MCF 10A (cell line): ENCODE measurements around the gene FAM89B. TPM values are rescaled to one million over a fixed set of nuclear protein-coding genes. Genes with fewer than 3 reads are reported as not detected.

Experiments
- BruUV-seq: library from RNA; stranded (reverse); fragments of 400-500 nt; replicated peaks from 2 replicates; lab custom pipeline; 2021; lab: Mats Ljungman, UMichigan
- CTCF ChIA-PET: fragments of 300-600 bp; sonication (Branson Sonifier 250); formaldehyde crosslinking; extraction: SDS; loops from one replicate; lab custom pipeline; 2021; ENCODE audit warnings: antibody characterized with exemption, inconsistent platforms; lab: Yijun Ruan, JAX
- POLR2A ChIA-PET: fragments of 300-600, 350-650 bp; sonication (Branson Sonifier 250); formaldehyde crosslinking; extraction: SDS; loops from one replicate; lab custom pipeline; 2020; ENCODE audit warnings: antibody characterized with exemption, inconsistent platforms; lab: Yijun Ruan, JAX
- DNase-seq: peaks from one replicate; pipeline ENCODE4 v3.0.0-alpha.2; 2018; ENCODE audit not compliant: unreplicated experiment
- H3K27ac Mint-ChIP-seq: one replicate; pipeline ENCODE4 v1.8.0; 2022; ENCODE audit warnings: mild to moderate bottlenecking, low read depth, mixed read lengths; ENCODE audit not compliant: unreplicated experiment
- H3K27me3 Mint-ChIP-seq: one replicate; pipeline ENCODE4 v1.8.0; 2022; ENCODE audit warnings: mixed read lengths; ENCODE audit not compliant: insufficient read depth, unreplicated experiment
- H3K36me3 Mint-ChIP-seq: one replicate; pipeline ENCODE4 v1.8.0; 2022; ENCODE audit warnings: mild to moderate bottlenecking, moderate library complexity, mixed read lengths; ENCODE audit not compliant: insufficient read depth, unreplicated experiment
- H3K4me1 Mint-ChIP-seq: one replicate; pipeline ENCODE4 v1.8.0; 2022; ENCODE audit warnings: mixed read lengths; ENCODE audit not compliant: insufficient read depth, unreplicated experiment
- H3K4me3 Mint-ChIP-seq: one replicate; pipeline ENCODE4 v1.8.0; 2022; ENCODE audit warnings: mild to moderate bottlenecking, moderate library complexity, mixed read lengths; ENCODE audit not compliant: unreplicated experiment
- H3K9me3 Mint-ChIP-seq: one replicate; pipeline ENCODE4 v1.8.0; 2022; ENCODE audit warnings: mixed read lengths; ENCODE audit not compliant: unreplicated experiment
- intact Hi-C: fragments of 100-400 bp; cut with micrococcal nuclease; formaldehyde crosslinking; loops from 2 replicates; pipeline ENCODE4 v1.14.1; 2022
- total RNA-seq: library from RNA; stranded (reverse); gene quantifications from 2 replicates; pipeline ENCODE4 v1.2.3, GENCODE V29; 2022
- TF ChIP-seq, protein P1 (sequence below): fragments of 200-600 bp; IDR thresholded peaks from one replicate; pipeline ENCODE4 v1.8.0; 2022; ENCODE audit warnings: antibody characterized with exemption, mild to moderate bottlenecking; ENCODE audit not compliant: unreplicated experiment

Gene FAM89B
- total RNA-seq, 1 experiment from 2014 or later, result 16.7 TPM

DNA sequence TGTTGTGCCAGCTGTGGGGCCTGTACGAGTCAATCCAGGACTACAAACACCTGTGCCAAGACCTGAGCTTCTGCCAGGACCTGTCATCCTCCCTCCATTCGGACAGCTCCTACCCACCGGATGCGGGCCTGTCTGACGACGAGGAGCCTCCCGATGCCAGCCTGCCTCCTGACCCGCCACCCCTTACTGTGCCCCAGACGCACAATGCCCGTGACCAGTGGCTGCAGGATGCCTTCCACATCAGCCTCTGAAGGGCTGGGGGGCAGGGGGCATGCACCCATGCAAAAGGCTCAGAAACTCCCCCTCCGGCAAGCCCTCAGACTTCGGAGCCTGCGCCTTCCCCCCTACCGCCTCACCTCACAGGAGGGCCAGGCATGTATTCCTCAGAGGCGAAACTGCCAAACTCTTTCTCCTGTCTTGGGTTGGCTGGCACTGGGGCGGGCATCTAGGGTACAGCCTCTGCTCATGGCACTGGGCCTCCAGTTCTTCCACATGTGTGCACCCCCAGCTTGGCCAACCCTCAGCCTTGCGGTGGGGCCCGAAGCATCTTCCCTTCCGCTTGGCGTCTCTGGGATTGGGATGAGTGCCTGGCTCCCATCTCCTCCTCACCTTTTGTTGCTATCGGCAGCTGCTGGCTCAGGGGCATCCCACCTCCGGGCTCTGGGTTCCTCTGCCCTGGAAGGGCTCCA lies 1.2 kb downstream of the FAM89B start:
- TF ChIP-seq, protein P1, sequence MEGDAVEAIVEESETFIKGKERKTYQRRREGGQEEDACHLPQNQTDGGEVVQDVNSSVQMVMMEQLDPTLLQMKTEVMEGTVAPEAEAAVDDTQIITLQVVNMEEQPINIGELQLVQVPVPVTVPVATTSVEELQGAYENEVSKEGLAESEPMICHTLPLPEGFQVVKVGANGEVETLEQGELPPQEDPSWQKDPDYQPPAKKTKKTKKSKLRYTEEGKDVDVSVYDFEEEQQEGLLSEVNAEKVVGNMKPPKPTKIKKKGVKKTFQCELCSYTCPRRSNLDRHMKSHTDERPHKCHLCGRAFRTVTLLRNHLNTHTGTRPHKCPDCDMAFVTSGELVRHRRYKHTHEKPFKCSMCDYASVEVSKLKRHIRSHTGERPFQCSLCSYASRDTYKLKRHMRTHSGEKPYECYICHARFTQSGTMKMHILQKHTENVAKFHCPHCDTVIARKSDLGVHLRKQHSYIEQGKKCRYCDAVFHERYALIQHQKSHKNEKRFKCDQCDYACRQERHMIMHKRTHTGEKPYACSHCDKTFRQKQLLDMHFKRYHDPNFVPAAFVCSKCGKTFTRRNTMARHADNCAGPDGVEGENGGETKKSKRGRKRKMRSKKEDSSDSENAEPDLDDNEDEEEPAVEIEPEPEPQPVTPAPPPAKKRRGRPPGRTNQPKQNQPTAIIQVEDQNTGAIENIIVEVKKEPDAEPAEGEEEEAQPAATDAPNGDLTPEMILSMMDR, result no peak
- Mint-ChIP-seq H3K9me3 (no peaks in the 10 kb centered on the region), H3K27ac (no peak overlapping the region), H3K4me1 (peaks cover 43% of the 10 kb centered on the region), H3K27me3 (no peaks in the 10 kb centered on the region), H3K36me3 (peaks cover 53% of the 10 kb centered on the region), H3K4me3 (peak overlapping the region; percentile 97)
- BruUV-seq, result TSS peak; percentile 0
- DNase-seq, result no peak
- CTCF ChIA-PET, result interaction anchor here (0.8 to 3.2 kb wide), 11 partner anchors 13 to 323 kb away, joined by 3 to 51 read pairs (median 3); partner anchors contain the start of genes KCNK7 and PCNX3
- intact Hi-C loops, result loop anchor here (1.0 kb wide), 1 partner anchor 15 kb away; no protein-coding TSS in a partner anchor
- POLR2A ChIA-PET, result interaction anchor here (0.5 to 4.8 kb wide), 17 partner anchors 13 to 439 kb away, joined by 3 to 103 read pairs (median 4); partner anchors contain the start of genes CFL1, MALAT1, MAP3K11 and PCNX3

DNA sequence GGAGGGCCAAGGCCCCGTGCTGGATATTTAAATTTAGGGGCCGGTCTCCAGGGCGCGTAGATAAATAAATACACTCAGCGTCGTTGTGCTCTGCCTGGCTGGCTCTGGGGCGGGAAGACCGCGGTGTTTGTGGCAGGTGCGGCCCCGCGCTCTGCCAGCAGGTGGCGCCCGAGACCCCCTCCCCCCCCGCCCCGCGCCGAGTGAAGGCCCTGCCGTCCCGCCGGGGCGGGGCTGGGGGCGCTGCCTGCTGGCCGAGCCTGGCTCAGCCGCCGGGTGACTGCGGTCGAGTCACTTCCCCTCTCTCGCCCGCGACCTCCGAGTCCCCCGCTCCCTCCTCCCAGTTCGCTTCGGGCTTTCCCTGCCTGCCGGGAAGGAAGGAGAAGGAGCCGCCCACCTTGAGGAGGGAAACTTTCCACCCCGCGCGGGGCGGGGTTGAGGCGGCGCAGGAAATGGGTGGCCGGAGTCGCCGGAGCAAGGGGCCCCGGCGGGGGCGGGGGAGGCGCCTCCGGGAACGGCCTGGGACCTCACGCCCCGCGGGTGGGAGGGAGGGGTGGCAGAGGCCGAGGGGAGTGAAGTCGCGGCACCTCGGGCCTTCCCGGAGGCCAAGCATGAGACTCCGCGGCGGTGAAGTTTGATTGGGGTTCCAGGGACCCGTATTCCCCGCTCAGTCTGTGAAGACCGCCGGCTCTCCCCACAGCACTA lies 1.9 kb downstream of the FAM89B start:
- POLR2A ChIA-PET, result interaction anchor here (0.9 to 4.6 kb wide), 6 partner anchors 19 to 240 kb away, joined by 4 to 103 read pairs (median 18); partner anchors contain the start of genes MAP3K11, PCNX3 and RELA
- CTCF ChIA-PET, result interaction anchor here (0.6 to 3.2 kb wide), 5 partner anchors 13 to 323 kb away, joined by 3 to 35 read pairs (median 3); no protein-coding TSS in a partner anchor
- intact Hi-C loops, result loop anchor here (1.0 kb wide), 1 partner anchor 14 kb away; no protein-coding TSS in a partner anchor
- BruUV-seq, result no TSS peak
- TF ChIP-seq, protein P1, result peak; percentile 98
- Mint-ChIP-seq H3K9me3 (no peaks in the 10 kb centered on the region), H3K4me3 (peak overlapping the region; percentile 97), H3K36me3 (peaks cover 47% of the 10 kb centered on the region), H3K27me3 (no peaks in the 10 kb centered on the region), H3K27ac (no peak overlapping the region), H3K4me1 (peaks cover 40% of the 10 kb centered on the region)
- DNase-seq, result peak; percentile 91

DNA sequence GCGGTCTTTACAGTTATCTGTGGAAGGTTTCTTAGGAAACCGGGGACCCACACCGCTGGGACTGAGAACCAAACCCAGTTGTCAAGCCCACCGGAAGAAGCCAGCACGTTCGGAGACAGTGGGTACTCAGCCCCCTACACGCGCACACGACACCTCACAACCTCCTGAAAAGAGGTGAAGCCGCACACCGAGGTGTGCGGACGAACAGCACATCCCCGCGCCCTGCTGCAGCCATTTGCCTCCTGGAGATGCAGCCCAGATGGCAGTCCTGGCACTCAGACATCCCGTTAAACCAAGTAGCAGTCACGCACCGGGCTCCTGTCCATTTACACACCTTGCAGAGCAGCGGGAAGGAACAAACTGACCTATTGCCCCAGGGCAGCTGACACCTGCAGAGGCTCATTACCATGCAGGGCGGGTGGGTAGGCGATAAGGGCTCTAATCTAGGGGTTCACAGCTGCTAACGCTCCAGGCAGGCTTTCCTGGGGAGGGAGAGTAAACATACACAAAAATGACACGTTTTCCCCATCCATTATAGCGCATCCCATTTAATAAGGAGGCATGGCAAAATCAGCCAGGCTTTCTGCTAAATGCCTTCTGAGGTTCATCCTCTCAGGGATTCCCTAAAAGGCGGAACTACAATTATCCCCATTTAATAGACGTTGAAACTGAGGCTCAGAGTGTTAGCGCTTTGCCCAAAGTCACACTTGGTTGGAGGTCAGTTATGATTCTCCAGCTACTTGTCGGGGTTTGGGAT lies 2.7 kb downstream of the FAM89B start:
- H3K36me3 Mint-ChIP-seq, result peaks cover 51% of the 10 kb centered on the region
- H3K9me3 Mint-ChIP-seq, result no peaks in the 10 kb centered on the region
- intact Hi-C loops, result loop anchor here (1.0 kb wide), 1 partner anchor 13 kb away; no protein-coding TSS in a partner anchor
- peaks cover 40% of the 10 kb centered on the region for H3K4me1 Mint-ChIP-seq
- peak overlapping the region; percentile 16 for H3K27ac Mint-ChIP-seq
- no peaks in the 10 kb centered on the region for H3K27me3 Mint-ChIP-seq
- peak; percentile 64 for DNase-seq
- BruUV-seq, result no TSS peak
- TF ChIP-seq, protein P1, result no peak
- ChIA-PET POLR2A (interaction anchor here (0.8 to 3.7 kb wide), 14 partner anchors 12 to 243 kb away, joined by 3 to 60 read pairs (median 6); partner anchors contain the start of genes FRMD8, KCNK7, LTBP3 and MAP3K11), CTCF (interaction anchor here (0.6 to 1.0 kb wide), 6 partner anchors 19 to 371 kb away, joined by 3 read pairs; no protein-coding TSS in a partner anchor)
- H3K4me3 Mint-ChIP-seq, result peak overlapping the region; percentile 97
